Lung (tissue), 12 donors: ENCODE data around the gene RETSAT. TPM values are rescaled to one million over a fixed set of nuclear protein-coding genes. Genes with fewer than 3 reads are reported as not detected.
"Not testable (repeated sequence)": the region's sequence is repeated elsewhere in the genome, so short reads cannot be mapped to it uniquely, and the experiment has no call there.

ENCODE experiments used
- ATAC-seq: fragments of 200-7000 bp; cut with Tn5 transposase; one replicate; pipeline ENCODE4 v1.9.1; 2020; ENCODE audit warnings: moderate number of reproducible peaks; ENCODE audit not compliant: insufficient read depth, low FRiP score
- DNase-seq, 3 donors: peaks; one replicate each; pipeline ENCODE4 v3.0.0-alpha.2; 2013 to 2017
- H3K27ac ChIP-seq, 2 donors: one replicate each; pipeline ENCODE4 v1.5.1; 2013; ENCODE audit warnings: mild to moderate bottlenecking in 2 of 2, moderate library complexity in 2 of 2, control low read depth in 1 of 2, inconsistent platforms in 1 of 2, low read depth in 1 of 2, low read length in 1 of 2
- H3K27me3 ChIP-seq, 3 donors: one replicate each; pipeline ENCODE4 v1.5.1; 2013; ENCODE audit warnings: low read length in 2 of 3; ENCODE audit not compliant: control insufficient read depth in 3 of 3, insufficient read depth in 3 of 3
- H3K36me3 ChIP-seq, 4 donors: one replicate each; pipeline ENCODE4 v1.5.1; 2013; ENCODE audit warnings: low read length in 4 of 4, mild to moderate bottlenecking in 1 of 4, moderate library complexity in 1 of 4; ENCODE audit not compliant: control insufficient read depth in 4 of 4, insufficient read depth in 4 of 4
- H3K4me1 ChIP-seq, 5 donors: one replicate each; pipeline ENCODE4 v1.5.1; 2013; ENCODE audit warnings: low read length in 5 of 5, mild to moderate bottlenecking in 2 of 5, moderate library complexity in 1 of 5; ENCODE audit not compliant: control insufficient read depth in 5 of 5, insufficient read depth in 5 of 5
- H3K4me3 ChIP-seq: one replicate; pipeline ENCODE4 v1.5.1; 2013; ENCODE audit warnings: mild to moderate bottlenecking, control low read depth, moderate library complexity
- H3K9ac ChIP-seq, 2 donors: one replicate each; pipeline ENCODE4 v1.5.1; 2013; ENCODE audit warnings: low read length in 2 of 2, control low read depth in 1 of 2; ENCODE audit not compliant: insufficient read depth in 1 of 2
- H3K9me3 ChIP-seq, 4 donors: one replicate each; pipeline ENCODE4 v1.5.1; 2013; ENCODE audit warnings: low read length in 3 of 4, mild to moderate bottlenecking in 1 of 4, moderate library complexity in 1 of 4; ENCODE audit not compliant: control insufficient read depth in 4 of 4, insufficient read depth in 3 of 4
- CTCF ChIP-seq: IDR thresholded peaks from 2 replicates; pipeline ENCODE4 v1.5.1; 2012; ENCODE audit warnings: mild to moderate bottlenecking; ENCODE audit errors: control extremely low read depth, extremely low read depth
- WGBS, 2 donors: extraction: QIAGEN DNeasy Blood & Tissue Kit; methylation state at CpG; one replicate each; pipeline ENCODE4 v1.1.7; 2013; 5-methylcytosine and 5-hydroxymethylcytosine counted together
- polyA plus RNA-seq, 2 donors: library from polyadenylated mRNA; stranded (reverse); fragments of 200-250 nt; gene quantifications; one replicate each; pipeline ENCODE4 v1.2.1, GENCODE V29; 2013
- total RNA-seq, 2 donors: library from RNA; depleted of rRNA in 1 of 2; stranded (reverse); fragments of >200 nt in 1 of 2; gene quantifications; one replicate each; pipeline ENCODE4 v1.2.1, GENCODE V29; 2014 to 2021
- donor health status: control.
- donor health status: control.
- donor health status: Bipolar disorder and iron deficiency.
- donor health status: healthy.
- donor health status: DM: yes; HTN: yes; CAD: no.

RETSAT gene
- total and polyA plus RNA-seq, 4 donors = 19.6 to 55.4 (median 24.8) TPM

- no peaks in the 10 kb centered on the region for H3K4me1 ChIP-seq
- H3K27me3 ChIP-seq = no peaks in the 10 kb centered on the region
- TF ChIP-seq CTCF = no peak
- WGBS, 2 donors = 80 to 86% methylated on average over 5 of the region's 5 CpGs
- ATAC-seq = no peak
- no peak overlapping the region for H3K9ac ChIP-seq
- peaks cover 0 to 11% (median 8%) of the 10 kb centered on the region in 4 donors for H3K36me3 ChIP-seq
- no peak overlapping the region for H3K27ac ChIP-seq
- H3K9me3 ChIP-seq = no peaks in the 10 kb centered on the region
- DNase-seq = no peak
- H3K4me3 ChIP-seq = no peak overlapping the region
Observed at GRCh38 chr2:85369500-85369899, 15.2 kb upstream of the RETSAT start.

- no peak overlapping the region for H3K9ac ChIP-seq
- H3K4me3 ChIP-seq = no peak overlapping the region
- H3K9me3 ChIP-seq = no peaks in the 10 kb centered on the region
- TF ChIP-seq CTCF = no peak
- no peaks in the 10 kb centered on the region for H3K4me1 ChIP-seq
- H3K27me3 ChIP-seq = no peaks in the 10 kb centered on the region
- no peak for DNase-seq
- ATAC-seq = no peak
- H3K27ac ChIP-seq = no peak overlapping the region
- H3K36me3 ChIP-seq = peaks cover 0 to 11% (median 8%) of the 10 kb centered on the region in 4 donors
Observed at GRCh38 chr2:85368921-85369320, 14.6 kb upstream of the RETSAT start.

GRCh38 chr2:85367180-85367579 is 12.9 kb upstream of the RETSAT start:
- Histone ChIP-seq H3K9ac (no peak overlapping the region), H3K4me3 (no peak overlapping the region), H3K27me3 (no peaks in the 10 kb centered on the region), H3K36me3 (peaks cover 7 to 18% (median 15%) of the 10 kb centered on the region in 4 donors), H3K27ac (no peak overlapping the region), H3K9me3 (no peaks in the 10 kb centered on the region), H3K4me1 (no peaks in the 10 kb centered on the region)
- no peak for TF ChIP-seq CTCF
- ATAC-seq (no peak), DNase-seq (no peak)
- 86 to 95% methylated on average over 5 of the region's 5 CpGs for WGBS, 2 donors

DNA sequence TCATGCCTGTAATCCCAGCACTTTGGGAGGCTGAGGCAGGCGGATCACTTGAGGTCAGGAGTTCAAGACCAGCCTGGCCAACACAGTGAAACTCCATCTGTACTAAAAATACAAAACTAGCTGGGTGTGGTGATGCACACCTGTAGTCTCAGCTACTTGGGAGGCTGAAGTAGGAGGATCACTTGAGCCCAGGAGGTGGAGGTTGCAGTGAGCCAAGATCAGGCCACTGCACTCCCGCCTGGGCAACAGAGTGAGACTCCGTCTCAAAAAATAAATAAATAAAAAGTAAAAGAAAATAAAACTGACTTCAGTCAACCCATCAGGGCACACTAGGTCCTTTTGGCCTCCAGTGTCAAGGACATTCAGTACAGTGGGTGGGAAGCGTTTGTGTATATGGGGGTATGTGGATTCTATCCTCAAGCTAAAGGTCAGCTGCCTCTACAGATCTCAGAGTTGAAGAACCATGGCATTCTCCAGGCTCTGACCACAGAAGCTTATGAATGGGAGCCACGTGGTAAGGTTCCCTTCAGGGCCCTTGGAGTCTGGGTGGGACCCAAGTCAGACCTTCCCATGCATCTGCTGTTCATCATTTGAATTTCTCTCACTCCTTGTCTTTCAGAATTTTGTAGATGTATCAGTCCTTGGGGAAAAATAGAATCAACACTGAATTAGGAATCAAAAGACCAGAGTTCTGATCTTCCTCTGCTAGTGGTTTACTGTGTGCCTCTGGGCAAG is 8.5 kb upstream of the RETSAT start:
- peaks cover 10 to 17% (median 14%) of the 10 kb centered on the region in 4 donors for H3K36me3 ChIP-seq
- H3K27ac ChIP-seq, H3K27me3 ChIP-seq, DNase-seq, H3K4me3 ChIP-seq, H3K9ac ChIP-seq, ATAC-seq, H3K4me1 ChIP-seq, H3K9me3 ChIP-seq: not testable (repeated sequence)
- 72 to 87% methylated on average over 5 of the region's 5 CpGs for WGBS, 2 donors
